Activated naive CD4-positive, alpha-beta T cell treated with anti-CD3 and anti-CD28 coated beads, Interleukin-2, amount 10 ng/mL, durations not matched to agents 7 days and 5 days (primary cell): Measurements from ENCODE around the gene DPH2.

Experiments
- CTCF ChIA-PET: fragments of 350-600 bp; sonication (Branson Sonifier 250); formaldehyde crosslinking; loops from one replicate; lab custom pipeline; 2021; ENCODE audit warnings: antibody characterized with exemption; lab: Charles Lee
- DNase-seq: peaks from one replicate; pipeline ENCODE4 v3.0.0-alpha.2; 2020
- H3K27ac Mint-ChIP-seq: one replicate; pipeline ENCODE4 v1.8.0; 2021; ENCODE audit warnings: mild to moderate bottlenecking, moderate library complexity, mixed read lengths
- H3K27me3 Mint-ChIP-seq: one replicate; pipeline ENCODE4 v1.8.0; 2021; ENCODE audit warnings: mild to moderate bottlenecking, mixed read lengths
- H3K36me3 Mint-ChIP-seq: one replicate; pipeline ENCODE4 v1.8.0; 2021; ENCODE audit warnings: mixed read lengths
- H3K4me1 Mint-ChIP-seq: one replicate; pipeline ENCODE4 v1.8.0; 2021; ENCODE audit warnings: mixed read lengths
- H3K4me3 Mint-ChIP-seq: one replicate; pipeline ENCODE4 v1.8.0; 2021; ENCODE audit warnings: mild to moderate bottlenecking, moderate library complexity, mixed read lengths
- H3K9me3 Mint-ChIP-seq: one replicate; pipeline ENCODE4 v1.8.0; 2021; ENCODE audit warnings: mixed read lengths

Gene DPH2

GRCh38 chr1:43987159-43987902 lies 17.5 kb downstream of the DPH2 start:
- H3K4me1 Mint-ChIP-seq: peaks cover 15% of the 10 kb centered on the region
- no peak overlapping the region for H3K27ac Mint-ChIP-seq
- no peaks in the 10 kb centered on the region for H3K9me3 Mint-ChIP-seq
- DNase-seq: no peak
- no peak overlapping the region for H3K4me3 Mint-ChIP-seq
- H3K27me3 Mint-ChIP-seq: peaks cover 17% of the 10 kb centered on the region
- CTCF ChIA-PET: interaction anchor here (0.7 to 1.4 kb wide), 4 partner anchors 11 to 224 kb away, joined by 3 to 4 read pairs (median 3); no protein-coding TSS in a partner anchor
- H3K36me3 Mint-ChIP-seq: no peaks in the 10 kb centered on the region

GRCh38 chr1:43990271-43991199 lies 20.7 kb downstream of the DPH2 start:
- Mint-ChIP-seq H3K36me3 (no peaks in the 10 kb centered on the region), H3K27ac (no peak overlapping the region), H3K27me3 (peaks cover 24% of the 10 kb centered on the region), H3K4me1 (peaks cover 23% of the 10 kb centered on the region), H3K4me3 (peak overlapping the region; percentile 90), H3K9me3 (no peaks in the 10 kb centered on the region)
- no peak for DNase-seq
- CTCF ChIA-PET: interaction anchor here (1.0 to 1.8 kb wide), 2 partner anchors 15 kb away, joined by 3 to 5 read pairs; no protein-coding TSS in a partner anchor

- no peaks in the 10 kb centered on the region for H3K9me3 Mint-ChIP-seq
- H3K27me3 Mint-ChIP-seq: peaks cover 24% of the 10 kb centered on the region
- DNase-seq: no peak
- CTCF ChIA-PET: no interaction called here
- no peaks in the 10 kb centered on the region for H3K36me3 Mint-ChIP-seq
- H3K4me1 Mint-ChIP-seq: peaks cover 23% of the 10 kb centered on the region
- H3K27ac Mint-ChIP-seq: no peak overlapping the region
- peak overlapping the region; percentile 90 for H3K4me3 Mint-ChIP-seq
Observed at GRCh38 chr1:43991200-43991475, 21.3 kb downstream of the DPH2 start.

GRCh38 chr1:43991476-43992231 lies 21.8 kb downstream of the DPH2 start, which contains the start of gene CCDC24:
Gene CCDC24, plus strand, starts transcription at chr1:43991599. Its CDS starts 280 bp downstream, at chr1:43991879.
- Mint-ChIP-seq H3K9me3 (no peaks in the 10 kb centered on the region), H3K27me3 (peaks cover 24% of the 10 kb centered on the region)
- CTCF ChIA-PET: interaction anchor here (1.0 to 2.0 kb wide), 3 partner anchors 10 to 45 kb away, joined by 3 to 14 read pairs (median 5); no protein-coding TSS in a partner anchor

GRCh38 chr1:43992232-43992995 lies 22.6 kb downstream of the DPH2 start:
- CTCF ChIA-PET: interaction anchor here (0.5 to 2.0 kb wide), 4 partner anchors 9 to 164 kb away, joined by 3 to 14 read pairs (median 4); no protein-coding TSS in a partner anchor
- peak overlapping the region; percentile 90 for H3K4me3 Mint-ChIP-seq
- peaks cover 23% of the 10 kb centered on the region for H3K4me1 Mint-ChIP-seq

More at GRCh38 chr1:43991476-43992231, 21.8 kb downstream of the DPH2 start, which contains the start of gene CCDC24:
- Mint-ChIP-seq H3K36me3 (no peaks in the 10 kb centered on the region), H3K4me3 (peak within 1 kb of the TSS; percentile 90), H3K27ac (no peak within 1 kb of the TSS), H3K4me1 (peaks cover 23% of the 10 kb centered on the region)
- peak; percentile 87 for DNase-seq

GRCh38 chr1:43993206-43993914 lies 23.6 kb downstream of the DPH2 start:
- Mint-ChIP-seq H3K27ac (no peak overlapping the region), H3K36me3 (no peaks in the 10 kb centered on the region), H3K9me3 (no peaks in the 10 kb centered on the region), H3K4me1 (peaks cover 23% of the 10 kb centered on the region), H3K27me3 (peaks cover 24% of the 10 kb centered on the region), H3K4me3 (no peak overlapping the region)
- DNase-seq: no peak
- CTCF ChIA-PET: interaction anchor here (0.7 to 2.0 kb wide), 3 partner anchors 12 to 43 kb away, joined by 4 to 14 read pairs (median 5); no protein-coding TSS in a partner anchor

More at GRCh38 chr1:43992232-43992995, 22.6 kb downstream of the DPH2 start:
- Mint-ChIP-seq H3K27ac (no peak overlapping the region), H3K36me3 (no peaks in the 10 kb centered on the region), H3K27me3 (peaks cover 24% of the 10 kb centered on the region), H3K9me3 (no peaks in the 10 kb centered on the region)
- DNase-seq: no peak

GRCh38 chr1:43994071-43994470 lies 24.3 kb downstream of the DPH2 start:
- Mint-ChIP-seq H3K27ac (no peak overlapping the region), H3K9me3 (no peaks in the 10 kb centered on the region), H3K4me1 (peaks cover 27% of the 10 kb centered on the region), H3K36me3 (no peaks in the 10 kb centered on the region), H3K4me3 (no peak overlapping the region), H3K27me3 (peaks cover 24% of the 10 kb centered on the region)
- no peak for DNase-seq
- CTCF ChIA-PET: interaction anchor here (0.7 kb wide), 2 partner anchors 11 to 23 kb away, joined by 4 read pairs; no protein-coding TSS in a partner anchor

- Mint-ChIP-seq H3K27me3 (peaks cover 24% of the 10 kb centered on the region), H3K27ac (no peak overlapping the region), H3K4me1 (peaks cover 31% of the 10 kb centered on the region), H3K36me3 (no peaks in the 10 kb centered on the region), H3K9me3 (no peaks in the 10 kb centered on the region), H3K4me3 (no peak overlapping the region)
- CTCF ChIA-PET: interaction anchor here (0.7 kb wide), 1 partner anchor 10 kb away, joined by 4 read pairs; no protein-coding TSS in a partner anchor
- no peak for DNase-seq
Observed at GRCh38 chr1:43994794-43995790, 25.3 kb downstream of the DPH2 start.

- DNase-seq: no peak
- H3K4me3 Mint-ChIP-seq: no peak overlapping the region
- H3K27me3 Mint-ChIP-seq: peaks cover 18% of the 10 kb centered on the region
- H3K36me3 Mint-ChIP-seq: no peaks in the 10 kb centered on the region
- CTCF ChIA-PET: no interaction called here
- H3K27ac Mint-ChIP-seq: no peak overlapping the region
- H3K4me1 Mint-ChIP-seq: peaks cover 28% of the 10 kb centered on the region
- no peaks in the 10 kb centered on the region for H3K9me3 Mint-ChIP-seq
Observed at GRCh38 chr1:43995984-43996732, 26.3 kb downstream of the DPH2 start.

GRCh38 chr1:43996733-43997115 lies 26.9 kb downstream of the DPH2 start:
- H3K36me3 Mint-ChIP-seq: no peaks in the 10 kb centered on the region
- DNase-seq: no peak
- H3K27ac Mint-ChIP-seq: no peak overlapping the region
- peaks cover 12% of the 10 kb centered on the region for H3K27me3 Mint-ChIP-seq
- CTCF ChIA-PET: no interaction called here
- H3K4me3 Mint-ChIP-seq: no peak overlapping the region
- H3K4me1 Mint-ChIP-seq: peaks cover 22% of the 10 kb centered on the region
- H3K9me3 Mint-ChIP-seq: no peaks in the 10 kb centered on the region

GRCh38 chr1:43997295-43997999 lies 27.6 kb downstream of the DPH2 start:
- peaks cover 15% of the 10 kb centered on the region for H3K4me1 Mint-ChIP-seq
- no peaks in the 10 kb centered on the region for H3K36me3 Mint-ChIP-seq
- no peaks in the 10 kb centered on the region for H3K9me3 Mint-ChIP-seq

More at GRCh38 chr1:43997295-43997999, 27.6 kb downstream of the DPH2 start:
- DNase-seq: no peak
- H3K4me3 Mint-ChIP-seq: no peak overlapping the region
- peaks cover 5% of the 10 kb centered on the region for H3K27me3 Mint-ChIP-seq
- CTCF ChIA-PET: no interaction called here
- no peak overlapping the region for H3K27ac Mint-ChIP-seq
